T-helper 17 cell (primary cell): ENCODE results near the gene TSC2. TPM values are rescaled to one million over a fixed set of nuclear protein-coding genes. Genes with fewer than 3 reads are reported as not detected.

Experiments
- ATAC-seq: fragments of 150-1000 bp; cut with Tn5 transposase; 2 replicates; pipeline ENCODE4 v1.10.0; 2021; ENCODE audit warnings: mild to moderate bottlenecking, moderate library complexity
- DNase-seq, 3 donors: peaks; one replicate each; pipeline versions ENCODE4 v3.0.0 to v3.0.0-alpha.2; 2020 to 2021
- H3K9me3 ChIP-seq: one replicate; pipeline ENCODE4 v1.7.0; 2013; ENCODE audit warnings: low read length, mild to moderate bottlenecking; ENCODE audit not compliant: control insufficient read depth, poor library complexity, severe bottlenecking
- H3K27ac Mint-ChIP-seq: one replicate; pipeline ENCODE4 v1.8.0; 2022; ENCODE audit warnings: mild to moderate bottlenecking, moderate library complexity, mixed read lengths
- H3K27me3 Mint-ChIP-seq: one replicate; pipeline ENCODE4 v1.8.0; 2022; ENCODE audit warnings: mixed read lengths
- H3K36me3 Mint-ChIP-seq: one replicate; pipeline ENCODE4 v1.8.0; 2022; ENCODE audit warnings: low read depth, mixed read lengths
- H3K4me1 Mint-ChIP-seq: one replicate; pipeline ENCODE4 v1.8.0; 2022; ENCODE audit warnings: mild to moderate bottlenecking, mixed read lengths
- H3K4me3 Mint-ChIP-seq: one replicate; pipeline ENCODE4 v1.8.0; 2022; ENCODE audit warnings: mild to moderate bottlenecking, moderate library complexity, mixed read lengths
- total RNA-seq, 4 donors: library from RNA in 2 of 4; stranded (reverse) in 2 of 4; gene quantifications; one replicate each; pipeline ENCODE4 v1.2.3 and lab custom pipeline; 2022 to 2026

The TSC2 gene
- total RNA-seq, 2 donors from 2014 or later = 123 TPM

DNA sequence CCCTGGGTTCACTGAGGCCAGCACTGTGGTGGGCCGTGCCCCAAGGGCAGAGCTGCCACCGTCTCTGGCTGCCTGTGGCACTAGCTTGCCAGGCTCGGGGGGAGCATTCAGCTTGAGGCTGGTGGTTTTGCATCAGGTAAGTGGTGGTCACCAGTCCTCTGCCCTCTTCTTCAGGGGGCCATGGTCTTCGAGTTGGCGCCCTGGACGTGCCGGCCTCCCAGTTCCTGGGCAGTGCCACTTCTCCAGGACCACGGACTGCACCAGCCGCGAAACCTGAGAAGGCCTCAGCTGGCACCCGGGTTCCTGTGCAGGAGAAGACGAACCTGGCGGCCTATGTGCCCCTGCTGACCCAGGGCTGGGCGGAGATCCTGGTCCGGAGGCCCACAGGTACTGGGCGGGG is 32.2 kb downstream of the TSC2 start:
- H3K4me3 Mint-ChIP-seq = no peak overlapping the region
- no peak overlapping the region for H3K27ac Mint-ChIP-seq
- H3K9me3 ChIP-seq = no peaks in the 10 kb centered on the region
- peaks cover 3% of the 10 kb centered on the region for H3K4me1 Mint-ChIP-seq
- ATAC-seq (no peak), DNase-seq (no peak)
- no peaks in the 10 kb centered on the region for H3K27me3 Mint-ChIP-seq
- peaks cover 2% of the 10 kb centered on the region for H3K36me3 Mint-ChIP-seq

- Mint-ChIP-seq H3K27me3 (no peaks in the 10 kb centered on the region), H3K4me3 (no peak overlapping the region), H3K36me3 (peaks cover 2% of the 10 kb centered on the region), H3K27ac (no peak overlapping the region), H3K4me1 (peaks cover 3% of the 10 kb centered on the region)
- H3K9me3 ChIP-seq = no peaks in the 10 kb centered on the region
- DNase-seq (no peak), ATAC-seq (no peak)
These were observed 33.7 kb downstream of the TSC2 start for GRCh38 chr16:2081201-2082084.

DNA sequence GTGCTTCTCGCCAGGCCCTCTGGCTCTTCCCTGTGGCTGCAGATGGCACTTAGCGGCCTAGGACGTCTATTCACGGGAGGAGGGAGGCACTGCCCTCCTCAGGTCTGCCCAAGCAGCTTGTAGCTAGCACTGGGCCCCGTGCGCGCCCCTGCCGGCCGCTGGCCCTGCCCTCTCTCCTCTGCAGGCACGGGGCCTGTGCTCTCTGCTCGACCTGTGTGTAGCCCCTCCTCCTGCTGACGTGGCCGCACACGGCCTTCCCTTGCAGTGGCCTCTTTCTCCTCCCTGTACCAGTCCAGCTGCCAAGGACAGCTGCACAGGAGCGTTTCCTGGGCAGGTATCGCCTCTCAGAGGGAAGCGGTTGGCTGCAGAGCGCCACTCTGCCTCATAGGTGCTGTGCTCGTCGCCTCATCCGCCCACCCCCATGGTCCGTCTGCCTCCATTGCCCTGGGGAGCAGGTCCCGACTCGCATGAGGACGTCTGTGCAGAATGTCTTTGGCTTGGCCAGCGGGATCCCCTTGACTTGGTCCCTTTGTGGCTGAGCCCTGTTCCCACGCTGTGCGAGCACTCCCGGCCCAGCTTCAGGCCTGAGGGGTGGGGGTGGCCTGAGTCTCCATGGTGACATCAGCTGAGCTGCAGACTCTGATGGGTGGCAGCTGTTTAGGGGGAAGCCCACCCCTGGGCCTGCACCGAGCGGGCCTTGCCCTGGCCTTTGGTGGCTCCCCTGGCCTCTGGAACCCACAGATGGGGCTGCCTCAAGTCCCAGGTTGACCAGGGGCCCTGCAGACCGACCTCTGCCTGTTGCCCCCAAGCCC is 34.6 kb downstream of the TSC2 start:
- Mint-ChIP-seq H3K4me3 (no peak overlapping the region), H3K4me1 (peaks cover 3% of the 10 kb centered on the region), H3K27ac (no peak overlapping the region), H3K27me3 (no peaks in the 10 kb centered on the region), H3K36me3 (peaks cover 2% of the 10 kb centered on the region)
- no peaks in the 10 kb centered on the region for H3K9me3 ChIP-seq
- no peak for ATAC-seq
- no peak for DNase-seq

- no peaks in the 10 kb centered on the region for H3K27me3 Mint-ChIP-seq
- H3K4me3 Mint-ChIP-seq = no peak overlapping the region
- ATAC-seq = no peak
- no peaks in the 10 kb centered on the region for H3K9me3 ChIP-seq
- H3K36me3 Mint-ChIP-seq = peaks cover 2% of the 10 kb centered on the region
- peak overlapping the region; percentile 34 for H3K27ac Mint-ChIP-seq
- peaks cover 3% of the 10 kb centered on the region for H3K4me1 Mint-ChIP-seq
- DNase-seq = no peak
These were observed 35.2 kb downstream of the TSC2 start for GRCh38 chr16:2082983-2083364.

GRCh38 chr16:2083409-2083808 is 35.6 kb downstream of the TSC2 start:
- Mint-ChIP-seq H3K4me3 (no peak overlapping the region), H3K27me3 (no peaks in the 10 kb centered on the region), H3K27ac (peak overlapping the region; percentile 34), H3K36me3 (peaks cover 2% of the 10 kb centered on the region), H3K4me1 (peaks cover 3% of the 10 kb centered on the region)
- ATAC-seq (no peak), DNase-seq (no peak)
- H3K9me3 ChIP-seq = no peaks in the 10 kb centered on the region

DNA sequence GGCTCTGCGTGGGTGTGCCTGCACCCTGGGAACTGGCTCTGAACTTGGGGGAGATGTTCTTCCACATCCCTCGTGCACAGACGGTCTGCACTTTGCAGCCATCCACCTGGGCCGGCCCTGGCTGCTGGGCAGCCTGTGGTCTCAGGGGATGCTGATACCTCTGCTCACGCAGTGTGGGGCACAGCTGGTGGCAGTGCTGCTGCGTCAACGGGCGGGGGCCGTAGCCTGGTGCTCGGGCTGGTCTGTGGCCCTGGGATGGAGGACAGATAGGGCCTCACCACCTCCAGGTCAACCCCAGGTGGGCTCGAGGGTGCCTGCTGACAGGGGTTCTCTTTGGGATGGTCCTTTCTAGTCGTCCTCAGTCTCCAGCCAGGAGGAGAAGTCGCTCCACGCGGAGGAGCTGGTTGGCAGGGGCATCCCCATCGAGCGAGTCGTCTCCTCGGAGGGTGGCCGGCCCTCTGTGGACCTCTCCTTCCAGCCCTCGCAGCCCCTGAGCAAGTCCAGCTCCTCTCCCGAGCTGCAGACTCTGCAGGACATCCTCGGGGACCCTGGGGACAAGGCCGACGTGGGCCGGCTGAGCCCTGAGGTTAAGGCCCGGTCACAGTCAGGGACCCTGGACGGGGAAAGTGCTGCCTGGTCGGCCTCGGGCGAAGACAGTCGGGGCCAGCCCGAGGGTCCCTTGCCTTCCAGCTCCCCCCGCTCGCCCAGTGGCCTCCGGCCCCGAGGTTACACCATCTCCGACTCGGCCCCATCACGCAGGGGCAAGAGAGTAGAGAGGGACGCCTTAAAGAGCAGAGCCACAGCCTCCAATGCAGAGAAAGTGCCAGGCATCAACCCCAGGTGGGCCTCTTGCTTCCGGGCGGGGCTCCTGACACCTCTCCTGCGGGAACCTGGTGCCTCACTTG is 36.3 kb downstream of the TSC2 start:
- Mint-ChIP-seq H3K27ac (peak overlapping the region; percentile 34), H3K4me1 (peaks cover 3% of the 10 kb centered on the region), H3K4me3 (no peak overlapping the region), H3K27me3 (no peaks in the 10 kb centered on the region), H3K36me3 (peaks cover 2% of the 10 kb centered on the region)
- ATAC-seq (no peak), DNase-seq (no peak)
- H3K9me3 ChIP-seq = no peaks in the 10 kb centered on the region

DNA sequence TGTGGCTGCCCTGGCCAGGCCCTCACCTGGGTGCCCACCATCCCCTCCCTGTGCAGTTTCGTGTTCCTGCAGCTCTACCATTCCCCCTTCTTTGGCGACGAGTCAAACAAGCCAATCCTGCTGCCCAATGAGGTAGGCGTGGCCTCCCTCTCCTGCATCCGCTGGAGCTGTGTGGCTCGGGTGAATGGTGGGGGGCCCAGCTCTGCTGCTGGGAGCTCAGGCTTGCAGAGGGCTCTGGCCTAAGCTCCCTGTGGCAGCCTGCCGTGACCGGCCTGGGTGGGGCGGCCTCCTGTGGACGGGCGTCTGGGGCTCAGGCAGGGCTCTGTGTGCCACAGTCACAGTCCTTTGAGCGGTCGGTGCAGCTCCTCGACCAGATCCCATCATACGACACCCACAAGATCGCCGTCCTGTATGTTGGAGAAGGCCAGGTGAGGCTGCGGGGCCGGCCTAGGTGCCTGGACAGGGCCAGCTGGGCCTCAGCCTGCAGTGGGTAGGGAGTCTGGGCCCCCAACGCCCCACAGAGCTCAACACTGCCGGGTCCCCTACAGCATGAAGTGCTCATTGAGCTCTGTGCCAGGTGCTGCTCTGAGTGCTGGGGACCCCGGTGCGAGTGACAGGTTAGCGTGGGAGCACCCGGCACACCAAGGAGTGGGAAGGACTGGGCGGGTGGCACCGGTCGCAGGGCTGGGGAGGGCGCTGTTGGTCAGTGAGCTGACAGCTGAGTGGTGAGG is 37.3 kb downstream of the TSC2 start:
- Mint-ChIP-seq H3K4me1 (peaks cover 3% of the 10 kb centered on the region), H3K27ac (no peak overlapping the region), H3K27me3 (no peaks in the 10 kb centered on the region), H3K36me3 (peaks cover 2% of the 10 kb centered on the region), H3K4me3 (no peak overlapping the region)
- H3K9me3 ChIP-seq = no peaks in the 10 kb centered on the region
- ATAC-seq = no peak
- DNase-seq = no peak

- no peaks in the 10 kb centered on the region for H3K27me3 Mint-ChIP-seq
- peaks cover 3% of the 10 kb centered on the region for H3K4me1 Mint-ChIP-seq
- ATAC-seq (no peak), DNase-seq (no peak)
- H3K4me3 Mint-ChIP-seq = no peak overlapping the region
- peaks cover 2% of the 10 kb centered on the region for H3K36me3 Mint-ChIP-seq
- no peak overlapping the region for H3K27ac Mint-ChIP-seq
- no peaks in the 10 kb centered on the region for H3K9me3 ChIP-seq
These were observed 37.9 kb downstream of the TSC2 start for GRCh38 chr16:2085669-2086068.

GRCh38 chr16:2086106-2086742 is 38.4 kb downstream of the TSC2 start:
- no peaks in the 10 kb centered on the region for H3K27me3 Mint-ChIP-seq
- H3K9me3 ChIP-seq = no peaks in the 10 kb centered on the region
- peaks cover 2% of the 10 kb centered on the region for H3K36me3 Mint-ChIP-seq
- H3K4me3 Mint-ChIP-seq = no peak overlapping the region
- ATAC-seq = no peak
- H3K27ac Mint-ChIP-seq = no peak overlapping the region
- no peak for DNase-seq
- peaks cover 3% of the 10 kb centered on the region for H3K4me1 Mint-ChIP-seq

GRCh38 chr16:2086812-2087747 is 39.3 kb downstream of the TSC2 start:
- no peak overlapping the region for H3K4me3 Mint-ChIP-seq
- H3K36me3 Mint-ChIP-seq = peaks cover 2% of the 10 kb centered on the region
- no peak overlapping the region for H3K27ac Mint-ChIP-seq
- DNase-seq (no peak), ATAC-seq (no peak)
- no peaks in the 10 kb centered on the region for H3K9me3 ChIP-seq
- peaks cover 3% of the 10 kb centered on the region for H3K4me1 Mint-ChIP-seq
- H3K27me3 Mint-ChIP-seq = no peaks in the 10 kb centered on the region

GRCh38 chr16:2087748-2088631 is 40.2 kb downstream of the TSC2 start:
- H3K4me3 Mint-ChIP-seq = no peak overlapping the region
- no peaks in the 10 kb centered on the region for H3K36me3 Mint-ChIP-seq
- H3K9me3 ChIP-seq = no peaks in the 10 kb centered on the region
- DNase-seq = no peak
- H3K4me1 Mint-ChIP-seq = no peaks in the 10 kb centered on the region
- H3K27me3 Mint-ChIP-seq = no peaks in the 10 kb centered on the region
- no peak for ATAC-seq
- no peak overlapping the region for H3K27ac Mint-ChIP-seq
